B cell (primary cell): ENCODE measurements around the gene SEMA3B. TPM values are rescaled to one million over a fixed set of nuclear protein-coding genes. Genes with fewer than 3 reads are reported as not detected.

Experiments used
- ATAC-seq: fragments of 200-7000 bp; cut with Tn5 transposase; one replicate; pipeline ENCODE4 v1.10.0; 2021; ENCODE audit warnings: low read depth, mild to moderate bottlenecking, moderate number of reproducible peaks, moderate library complexity
- CTCF ChIA-PET: fragments of 350-600 bp; sonication (Branson Sonifier 250); formaldehyde crosslinking; loops from one replicate; lab custom pipeline; 2021; ENCODE audit warnings: antibody characterized with exemption, inconsistent platforms; lab: Charles Lee
- POLR2A ChIA-PET: fragments of 350-600 bp; sonication (Branson Sonifier 250); formaldehyde crosslinking; loops from one replicate; lab custom pipeline; 2021; ENCODE audit warnings: antibody characterized with exemption; lab: Charles Lee
- DNase-seq: peaks from one replicate; pipeline ENCODE4 v3.0.0; 2013
- H2AFZ ChIP-seq: 2 replicates; pipeline ENCODE4 v1.6.1; 2012; ENCODE audit warnings: mild to moderate bottlenecking, low read depth, low read length; ENCODE audit not compliant: insufficient read depth, poor library complexity, severe bottlenecking
- H3K27ac ChIP-seq, 2 donors: 1 replicate in 1 of 2; 2 replicates in 1 of 2; pipeline ENCODE4 v1.5.1; 2012 to 2013; ENCODE audit warnings: low read length in 2 of 2, mild to moderate bottlenecking in 2 of 2, moderate library complexity in 1 of 2
- H3K27me3 ChIP-seq, 4 experiments: fragments of 200-600 bp in 1 of 4; sonication (generic) in 1 of 4; replicated peaks in 1 of 4; 1 replicate in 2 of 4; 2 replicates in 2 of 4; pipeline versions ENCODE4 v1.6.1 to v1.7.0; 2013 to 2016; ENCODE audit warnings: low read length in 3 of 4, mild to moderate bottlenecking in 2 of 4, mixed read lengths in 1 of 4, moderate library complexity in 1 of 4; ENCODE audit not compliant: insufficient read depth in 4 of 4, control insufficient read depth in 3 of 4; ENCODE audit errors: control extremely low read depth in 1 of 4
- H3K36me3 ChIP-seq, 2 experiments: replicated peaks in 1 of 2; 1 replicate in 1 of 2; 2 replicates in 1 of 2; pipeline versions ENCODE4 v1.6.1 to v1.7.1; 2013; ENCODE audit warnings: low read length in 1 of 2; ENCODE audit not compliant: insufficient read depth in 2 of 2, control insufficient read depth in 1 of 2; ENCODE audit errors: control extremely low read depth in 1 of 2, extremely low read depth in 1 of 2
- H3K4me1 ChIP-seq, 2 donors: fragments of 200-600 bp in 1 of 2; sonication (generic) in 1 of 2; 1 replicate in 1 of 2; 2 replicates in 1 of 2; pipeline versions ENCODE4 v1.5.1 to v1.6.1; 2013 to 2017; ENCODE audit warnings: low read length in 2 of 2; ENCODE audit not compliant: control insufficient read depth in 2 of 2, insufficient read depth in 2 of 2
- H3K4me2 ChIP-seq: replicated peaks from 2 replicates; pipeline ENCODE3; 2012; ENCODE audit warnings: mild to moderate bottlenecking, low read depth, low read length; ENCODE audit not compliant: poor library complexity, severe bottlenecking
- H3K4me3 ChIP-seq, 5 experiments: fragments of 200-600 bp in 1 of 5; sonication (generic) in 1 of 5; 1 replicate in 3 of 5; 2 replicates in 2 of 5; pipeline versions ENCODE4 v1.5.1 to v1.7.0; 2011 to 2016; ENCODE audit warnings: low read length in 4 of 5, mild to moderate bottlenecking in 4 of 5, low read depth in 2 of 5, control low read depth in 1 of 5, moderate library complexity in 1 of 5; ENCODE audit not compliant: insufficient read depth in 1 of 5; ENCODE audit errors: control extremely low read depth in 1 of 5, extremely low read depth in 1 of 5
- H3K79me2 ChIP-seq: fragments of 200-600 bp; sonication (generic); one replicate; pipeline ENCODE4 v1.6.0; 2016; ENCODE audit warnings: low read length; ENCODE audit not compliant: control insufficient read depth, insufficient read depth
- H3K9ac ChIP-seq: fragments of 200-600 bp; sonication (generic); 2 replicates; pipeline ENCODE4 v1.6.1; 2017; ENCODE audit warnings: mild to moderate bottlenecking, low read length, moderate library complexity
- H3K9me3 ChIP-seq, 3 donors: one replicate each; pipeline versions ENCODE4 v1.6.1 to v1.7.1; 2013; ENCODE audit warnings: low read length in 2 of 3; ENCODE audit not compliant: control insufficient read depth in 2 of 3, insufficient read depth in 1 of 3; ENCODE audit errors: control extremely low read depth in 1 of 3
- H4K20me1 ChIP-seq: 2 replicates; pipeline ENCODE4 v1.6.0; 2012; ENCODE audit warnings: mild to moderate bottlenecking, low read length; ENCODE audit not compliant: insufficient read depth, control insufficient read depth, poor library complexity, severe bottlenecking
- H3K27ac Mint-ChIP-seq: one replicate; pipeline ENCODE4 v1.8.0; 2021; ENCODE audit warnings: mixed read lengths
- H3K27me3 Mint-ChIP-seq: one replicate; pipeline ENCODE4 v1.8.0; 2021; ENCODE audit warnings: mixed read lengths
- H3K4me1 Mint-ChIP-seq: one replicate; pipeline ENCODE4 v1.8.0; 2021; ENCODE audit warnings: mixed read lengths
- H3K4me3 Mint-ChIP-seq: one replicate; pipeline ENCODE4 v1.8.0; 2021; ENCODE audit warnings: mixed read lengths
- H3K9me3 Mint-ChIP-seq: one replicate; pipeline ENCODE4 v1.8.0; 2022; ENCODE audit warnings: mixed read lengths; ENCODE audit not compliant: insufficient read depth
- EZH2 ChIP-seq: IDR thresholded peaks from 2 replicates; pipeline ENCODE4 v1.6.1; 2012; ENCODE audit warnings: borderline replicate concordance, low read depth, mild to moderate bottlenecking, moderate library complexity, low read length; ENCODE audit not compliant: insufficient read depth, poor library complexity, severe bottlenecking
- WGBS: methylation state at CpG from one replicate; pipeline ENCODE4 v1.1.5; 2013; ENCODE audit warnings: missing lambda C conversion rate; ENCODE audit not compliant: insufficient coverage; 5-methylcytosine and 5-hydroxymethylcytosine counted together
- intact Hi-C: fragments of 100-400 bp; cut with micrococcal nuclease; formaldehyde crosslinking; loops from one replicate; pipeline ENCODE4 v1.10.0; 2022
- polyA plus RNA-seq: library from polyadenylated mRNA; depleted of rRNA; stranded (reverse); fragments of >200 nt; gene quantifications from 2 replicates; pipeline ENCODE4 v1.2.3, GENCODE V29; 2012
- total RNA-seq, 2 donors: library from RNA; stranded (reverse); fragments of 120-200 nt in 1 of 2; gene quantifications; 1 replicate in 1 of 2; 2 replicates in 1 of 2; pipeline versions ENCODE4 v1.2.3 to v1.2.4, GENCODE V29; 2013 to 2022
- TF ChIP-seq, protein P1 (sequence below): fragments of 200-600 bp; IDR thresholded peaks from one replicate; pipeline ENCODE4 v1.8.0; 2022; ENCODE audit warnings: antibody characterized with exemption, mild to moderate bottlenecking

Gene SEMA3B
- total and polyA plus RNA-seq, 2 donors (not counting 1 experiment from before 2014, with no cell fraction given): 0.34 to 0.52 TPM

DNA sequence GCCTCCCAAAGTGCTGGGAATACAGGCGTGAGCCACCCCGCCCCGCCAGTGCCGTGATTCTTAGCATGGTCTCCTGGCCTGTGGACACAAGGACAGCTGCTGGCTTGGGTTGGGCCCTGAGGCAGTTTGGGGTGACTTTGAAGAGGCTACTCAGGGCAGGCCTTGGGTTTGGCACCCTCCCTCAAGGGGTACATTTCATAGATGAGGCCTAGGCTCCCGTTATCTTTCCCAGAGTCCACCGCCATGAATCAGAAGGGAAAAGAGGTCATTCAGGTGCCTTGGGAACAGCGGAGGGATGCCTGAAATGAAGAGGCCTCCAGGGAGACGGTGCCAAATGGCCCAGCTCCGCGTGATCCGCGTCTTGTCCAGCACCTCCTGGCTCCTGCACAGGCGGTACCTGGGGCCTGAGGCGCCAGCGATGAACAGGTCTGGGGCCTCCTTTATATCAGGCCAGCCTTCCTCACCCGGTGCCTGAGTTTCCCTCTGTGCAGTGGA is 23.6 kb upstream of the SEMA3B start:
- Mint-ChIP-seq H3K27me3 (no peaks in the 10 kb centered on the region), H3K4me3 (peak overlapping the region; percentile 82), H3K4me1 (peaks cover 83% of the 10 kb centered on the region), H3K27ac (peak overlapping the region; percentile 89), H3K9me3 (no peaks in the 10 kb centered on the region)
- Histone ChIP-seq H3K27me3 (no peaks in the 10 kb centered on the region), H3K4me1 (peaks cover 70 to 96% of the 10 kb centered on the region in 2 donors), H3K36me3 (peaks cover 0 to 52% of the 10 kb centered on the region in 2 experiments), H3K79me2 (peaks cover 100% of the 10 kb centered on the region), H3K4me3 (peak overlapping the region in 3 of 5 experiments; percentile 37 to 50 (median 38)), H3K27ac (peak overlapping the region; percentile 76 to 86), H4K20me1 (peaks cover 94% of the 10 kb centered on the region), H3K4me2 (peak overlapping the region; percentile 81), H3K9ac (peak overlapping the region; percentile 52), H2AFZ (no peak overlapping the region), H3K9me3 (no peaks in the 10 kb centered on the region)
- TF ChIP-seq, protein P1, sequence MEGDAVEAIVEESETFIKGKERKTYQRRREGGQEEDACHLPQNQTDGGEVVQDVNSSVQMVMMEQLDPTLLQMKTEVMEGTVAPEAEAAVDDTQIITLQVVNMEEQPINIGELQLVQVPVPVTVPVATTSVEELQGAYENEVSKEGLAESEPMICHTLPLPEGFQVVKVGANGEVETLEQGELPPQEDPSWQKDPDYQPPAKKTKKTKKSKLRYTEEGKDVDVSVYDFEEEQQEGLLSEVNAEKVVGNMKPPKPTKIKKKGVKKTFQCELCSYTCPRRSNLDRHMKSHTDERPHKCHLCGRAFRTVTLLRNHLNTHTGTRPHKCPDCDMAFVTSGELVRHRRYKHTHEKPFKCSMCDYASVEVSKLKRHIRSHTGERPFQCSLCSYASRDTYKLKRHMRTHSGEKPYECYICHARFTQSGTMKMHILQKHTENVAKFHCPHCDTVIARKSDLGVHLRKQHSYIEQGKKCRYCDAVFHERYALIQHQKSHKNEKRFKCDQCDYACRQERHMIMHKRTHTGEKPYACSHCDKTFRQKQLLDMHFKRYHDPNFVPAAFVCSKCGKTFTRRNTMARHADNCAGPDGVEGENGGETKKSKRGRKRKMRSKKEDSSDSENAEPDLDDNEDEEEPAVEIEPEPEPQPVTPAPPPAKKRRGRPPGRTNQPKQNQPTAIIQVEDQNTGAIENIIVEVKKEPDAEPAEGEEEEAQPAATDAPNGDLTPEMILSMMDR: no peak
- TF ChIP-seq EZH2: no peak
- intact Hi-C loops: no loop called here
- DNase-seq (no peak), ATAC-seq (no peak)
- ChIA-PET POLR2A (no interaction called here), CTCF (interaction anchor here (3.8 to 27.3 kb wide), 3 partner anchors 3 to 13 kb away, joined by 70 to 596 read pairs (median 596); partner anchors contain the start of gene GNAI2)
- 85% methylated on average over 16 of the region's 16 CpGs for WGBS
